ENCODE data around the gene TMPO. TPM values are rescaled to one million over a fixed set of nuclear protein-coding genes. Genes with fewer than 3 reads are reported as not detected.

The TMPO gene
- total RNA-seq, 1 donor from 2014 or later, result 178 TPM

GRCh38 chr12:98580695-98581094, 65.3 kb downstream of the TMPO start:
- Mint-ChIP-seq H3K4me1 (ENCODE audit: unreplicated experiment) (no peaks in the 10 kb centered on the region), H3K27me3 (no peaks in the 10 kb centered on the region), H3K27ac (no peak overlapping the region), H3K4me3 (no peak overlapping the region), H3K9me3 (no peaks in the 10 kb centered on the region), H3K36me3 (no peaks in the 10 kb centered on the region)
- no peak for DNase-seq (ENCODE audit: extremely low spot score, unreplicated experiment)
- TF ChIP-seq, protein P1, sequence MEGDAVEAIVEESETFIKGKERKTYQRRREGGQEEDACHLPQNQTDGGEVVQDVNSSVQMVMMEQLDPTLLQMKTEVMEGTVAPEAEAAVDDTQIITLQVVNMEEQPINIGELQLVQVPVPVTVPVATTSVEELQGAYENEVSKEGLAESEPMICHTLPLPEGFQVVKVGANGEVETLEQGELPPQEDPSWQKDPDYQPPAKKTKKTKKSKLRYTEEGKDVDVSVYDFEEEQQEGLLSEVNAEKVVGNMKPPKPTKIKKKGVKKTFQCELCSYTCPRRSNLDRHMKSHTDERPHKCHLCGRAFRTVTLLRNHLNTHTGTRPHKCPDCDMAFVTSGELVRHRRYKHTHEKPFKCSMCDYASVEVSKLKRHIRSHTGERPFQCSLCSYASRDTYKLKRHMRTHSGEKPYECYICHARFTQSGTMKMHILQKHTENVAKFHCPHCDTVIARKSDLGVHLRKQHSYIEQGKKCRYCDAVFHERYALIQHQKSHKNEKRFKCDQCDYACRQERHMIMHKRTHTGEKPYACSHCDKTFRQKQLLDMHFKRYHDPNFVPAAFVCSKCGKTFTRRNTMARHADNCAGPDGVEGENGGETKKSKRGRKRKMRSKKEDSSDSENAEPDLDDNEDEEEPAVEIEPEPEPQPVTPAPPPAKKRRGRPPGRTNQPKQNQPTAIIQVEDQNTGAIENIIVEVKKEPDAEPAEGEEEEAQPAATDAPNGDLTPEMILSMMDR (conservative IDR thresholded peaks at IDR 0.05), result no peak

- H3K27ac Mint-ChIP-seq, result no peak overlapping the region
- DNase-seq (ENCODE audit: extremely low spot score, unreplicated experiment), result no peak
- H3K9me3 Mint-ChIP-seq, result no peaks in the 10 kb centered on the region
- H3K4me3 Mint-ChIP-seq, result no peak overlapping the region
- H3K4me1 Mint-ChIP-seq (ENCODE audit: unreplicated experiment), result no peaks in the 10 kb centered on the region
- no peaks in the 10 kb centered on the region for H3K27me3 Mint-ChIP-seq
- TF ChIP-seq, protein P1 (conservative IDR thresholded peaks at IDR 0.05), result no peak
- H3K36me3 Mint-ChIP-seq, result no peaks in the 10 kb centered on the region
Measured at GRCh38 chr12:98581101-98581500, 65.7 kb downstream of the TMPO start.

DNA sequence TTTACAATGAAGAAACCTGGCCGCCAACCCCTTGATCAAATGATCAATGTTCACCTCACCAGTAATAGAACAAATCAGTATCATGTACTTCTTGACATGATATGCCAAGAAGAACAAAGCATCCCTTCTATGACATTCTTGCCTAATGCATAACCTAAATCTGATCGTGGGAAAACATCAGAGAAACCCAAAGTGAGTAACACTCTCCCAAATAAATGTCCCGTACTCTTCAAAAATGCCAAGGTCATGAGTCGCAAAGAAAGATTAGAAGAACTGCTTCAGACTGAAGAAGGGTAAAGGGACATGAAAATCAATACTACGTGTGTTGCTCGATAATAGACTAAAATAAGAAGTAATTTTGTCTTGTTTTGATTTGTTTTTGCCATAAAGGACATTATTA, 66.7 kb downstream of the TMPO start:
- no peak overlapping the region for H3K4me3 Mint-ChIP-seq

GRCh38 chr12:98587084-98587483, 71.7 kb downstream of the TMPO start:
- Mint-ChIP-seq H3K36me3 (no peaks in the 10 kb centered on the region), H3K27me3 (no peaks in the 10 kb centered on the region), H3K4me3 (no peak overlapping the region), H3K27ac (no peak overlapping the region), H3K4me1 (ENCODE audit: unreplicated experiment) (no peaks in the 10 kb centered on the region), H3K9me3 (no peaks in the 10 kb centered on the region)
- DNase-seq (ENCODE audit: extremely low spot score, unreplicated experiment), result no peak
- TF ChIP-seq, protein P1 (conservative IDR thresholded peaks at IDR 0.05), result no peak

More for the DNA sequence above, 66.7 kb downstream of the TMPO start:
- no peaks in the 10 kb centered on the region for H3K9me3 Mint-ChIP-seq
- no peaks in the 10 kb centered on the region for H3K27me3 Mint-ChIP-seq
- DNase-seq (ENCODE audit: extremely low spot score, unreplicated experiment), result no peak
- H3K36me3 Mint-ChIP-seq, result no peaks in the 10 kb centered on the region
- H3K4me1 Mint-ChIP-seq (ENCODE audit: unreplicated experiment), result no peaks in the 10 kb centered on the region
- H3K27ac Mint-ChIP-seq, result no peak overlapping the region
- TF ChIP-seq, protein P1 (conservative IDR thresholded peaks at IDR 0.05), result no peak

- Mint-ChIP-seq H3K4me3 (peak overlapping the region; percentile 79), H3K36me3 (peaks cover 18% of the 10 kb centered on the region)
Measured at GRCh38 chr12:98591209-98591608, 75.8 kb downstream of the TMPO start.

More at GRCh38 chr12:98591209-98591608, 75.8 kb downstream of the TMPO start:
- Mint-ChIP-seq H3K9me3 (no peaks in the 10 kb centered on the region), H3K27ac (peak overlapping the region; percentile 61), H3K4me1 (ENCODE audit: unreplicated experiment) (peaks cover 15% of the 10 kb centered on the region), H3K27me3 (no peaks in the 10 kb centered on the region)
- DNase-seq (ENCODE audit: extremely low spot score, unreplicated experiment), result no peak
- TF ChIP-seq, protein P1 (conservative IDR thresholded peaks at IDR 0.05), result no peak
